Mesendoderm (in vitro differentiated cells): ENCODE results near the gene PRKCG.

Source experiments
- DNase-seq: peaks from one replicate; pipeline ENCODE4 v3.0.0; 2013
- H2AK5ac ChIP-seq: 2 replicates; pipeline ENCODE4 v1.6.1; 2013; ENCODE audit warnings: low read length, inconsistent platforms
- H2BK120ac ChIP-seq: 2 replicates; pipeline ENCODE4 v1.6.1; 2013; ENCODE audit warnings: low read depth, mild to moderate bottlenecking, low read length, moderate library complexity, mixed read lengths
- H2BK15ac ChIP-seq: replicated peaks from 2 replicates; pipeline ENCODE4 v1.6.1; 2013; ENCODE audit warnings: low read depth, mild to moderate bottlenecking, moderate library complexity
- H2BK5ac ChIP-seq: 2 replicates; pipeline ENCODE4 v1.6.1; 2013; ENCODE audit warnings: low read length, inconsistent platforms
- H3K18ac ChIP-seq: 2 replicates; pipeline ENCODE4 v1.6.1; 2013; ENCODE audit warnings: mild to moderate bottlenecking, low read length, mixed read lengths
- H3K23ac ChIP-seq: one replicate; pipeline ENCODE4 v1.6.1; 2013; ENCODE audit warnings: low read length
- H3K27ac ChIP-seq: 2 replicates; pipeline ENCODE4 v1.5.1; 2013; ENCODE audit warnings: low read depth, mild to moderate bottlenecking, inconsistent platforms, low read length, moderate library complexity
- H3K27me3 ChIP-seq: 2 replicates; pipeline ENCODE4 v1.6.1; 2013; ENCODE audit warnings: low read length, control low read depth, mild to moderate bottlenecking, inconsistent platforms; ENCODE audit not compliant: insufficient read depth, poor library complexity
- H3K36me3 ChIP-seq: 2 replicates; pipeline ENCODE4 v1.6.1; 2013; ENCODE audit warnings: low read length, inconsistent platforms; ENCODE audit not compliant: control insufficient read depth, insufficient read depth
- H3K4ac ChIP-seq: one replicate; pipeline ENCODE4 v1.6.1; 2013; ENCODE audit warnings: low read depth, mild to moderate bottlenecking, low read length, moderate library complexity
- H3K4me1 ChIP-seq: 2 replicates; pipeline ENCODE4 v1.6.1; 2013; ENCODE audit warnings: low read depth, low read length, inconsistent platforms; ENCODE audit not compliant: control insufficient read depth
- H3K4me2 ChIP-seq: 2 replicates; pipeline ENCODE4 v1.6.1; 2013; ENCODE audit warnings: low read length
- H3K4me3 ChIP-seq: 2 replicates; pipeline ENCODE4 v1.5.1; 2013; ENCODE audit warnings: mild to moderate bottlenecking, low read length
- H3K56ac ChIP-seq: one replicate; pipeline ENCODE4 v1.6.1; 2013; ENCODE audit warnings: low read length
- H3K79me1 ChIP-seq: 2 replicates; pipeline ENCODE4 v1.6.1; 2013; ENCODE audit warnings: low read length, inconsistent platforms
- H3K79me2 ChIP-seq: 2 replicates; pipeline ENCODE4 v1.6.1; 2013; ENCODE audit warnings: mild to moderate bottlenecking, low read length; ENCODE audit not compliant: control insufficient read depth, insufficient read depth
- H3K9ac ChIP-seq: 2 replicates; pipeline ENCODE4 v1.6.1; 2013; ENCODE audit warnings: low read length, inconsistent platforms
- H4K5ac ChIP-seq: one replicate; pipeline ENCODE4 v1.6.1; 2013; ENCODE audit warnings: low read length
- H4K8ac ChIP-seq: one replicate; pipeline ENCODE4 v1.6.1; 2013; ENCODE audit warnings: low read depth, mild to moderate bottlenecking, control low read depth, low read length, moderate library complexity
- WGBS: extraction: QIAGEN DNeasy Blood & Tissue Kit; methylation state at CpG from one replicate; pipeline ENCODE4 v1.1.7; 2013; ENCODE audit warnings: low lambda C conversion rate, missing lambda C conversion rate; ENCODE audit not compliant: insufficient coverage; ENCODE audit errors: extremely low coverage; 5-methylcytosine and 5-hydroxymethylcytosine counted together

PRKCG gene

DNA sequence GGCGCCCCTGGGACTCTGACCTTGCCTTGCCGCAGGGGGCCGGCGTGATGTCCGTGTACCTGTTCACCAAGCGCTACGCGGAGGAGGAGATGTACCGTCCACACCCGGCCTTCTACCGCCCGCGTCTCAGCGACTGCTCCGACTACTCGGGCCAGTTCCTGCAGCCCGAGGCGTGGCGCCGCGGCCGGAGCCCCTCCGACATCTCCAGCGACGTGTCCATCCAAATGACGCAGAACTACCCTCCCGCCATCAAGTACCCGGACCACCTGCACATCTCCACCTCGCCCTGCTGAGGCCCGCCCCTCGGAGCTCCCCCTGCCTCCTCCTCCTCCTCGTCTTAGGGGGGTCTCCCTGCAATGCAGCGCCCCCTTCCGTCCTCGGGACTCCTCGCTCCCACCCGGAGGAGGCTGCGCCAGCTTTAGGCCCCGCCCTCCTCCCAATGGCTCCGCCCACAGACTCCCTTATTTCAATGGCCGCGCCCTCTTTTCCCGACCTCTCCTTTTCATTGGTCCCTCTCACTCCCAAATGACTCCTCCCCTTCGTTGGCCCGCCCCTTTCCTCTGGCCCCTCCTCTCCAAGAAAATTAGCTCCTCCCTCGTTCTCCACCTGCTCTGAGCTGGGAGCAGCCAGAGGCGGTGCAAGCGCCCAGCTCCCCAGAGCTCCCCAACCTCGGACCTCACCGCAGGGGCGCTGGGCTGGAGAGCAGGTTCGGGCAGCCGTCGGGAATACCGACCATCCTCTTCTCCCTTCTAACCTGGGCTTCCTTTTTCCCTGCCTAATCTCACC, 60.2 kb downstream of the PRKCG start:
- H4K5ac ChIP-seq = no peak overlapping the region
- H3K36me3 ChIP-seq = no peaks in the 10 kb centered on the region
- WGBS = no CpG with 5 or more reads among the region's 55 CpGs
- no peaks in the 10 kb centered on the region for H3K27me3 ChIP-seq
- no peak overlapping the region for H2BK120ac ChIP-seq
- peak overlapping the region; percentile 29 for H3K4me3 ChIP-seq
- no peak overlapping the region for H2AK5ac ChIP-seq
- H3K79me2 ChIP-seq = no peaks in the 10 kb centered on the region
- H2BK15ac ChIP-seq = no peak overlapping the region
- H3K27ac ChIP-seq = no peak overlapping the region
- H2BK5ac ChIP-seq = no peak overlapping the region
- peak; percentile 96 for DNase-seq
- no peaks in the 10 kb centered on the region for H3K79me1 ChIP-seq
- H3K18ac ChIP-seq = no peak overlapping the region
- H4K8ac ChIP-seq = no peak overlapping the region
- peak overlapping the region; percentile 45 for H3K23ac ChIP-seq
- no peaks in the 10 kb centered on the region for H3K4me1 ChIP-seq
- peak overlapping the region; percentile 81 for H3K56ac ChIP-seq
- no peak overlapping the region for H3K4ac ChIP-seq
- H3K9ac ChIP-seq = peak overlapping the region; percentile 56
- peak overlapping the region; percentile 87 for H3K4me2 ChIP-seq

DNA sequence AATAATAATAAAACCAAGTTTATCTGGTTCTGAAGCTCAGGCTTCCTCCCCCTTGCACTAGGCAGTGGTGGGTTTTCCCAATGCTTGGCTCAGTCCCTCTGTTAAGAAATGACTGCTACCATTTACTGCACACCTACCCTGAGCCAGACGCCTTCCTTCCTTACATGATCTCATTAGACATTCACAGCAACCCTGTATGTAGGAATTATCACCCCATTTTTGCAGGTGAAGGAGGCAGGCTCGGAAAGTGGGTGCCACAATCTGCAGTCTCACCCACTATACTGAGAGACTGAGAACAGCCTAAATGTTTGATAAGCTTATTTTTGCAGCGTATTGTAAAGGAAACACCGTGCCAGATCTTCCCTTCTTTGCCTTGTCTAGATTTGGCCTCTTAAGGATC, 62.4 kb downstream of the PRKCG start:
- Histone ChIP-seq H4K8ac (no peak overlapping the region), H2BK120ac (no peak overlapping the region), H3K4me2 (no peak overlapping the region), H3K56ac (no peak overlapping the region), H2AK5ac (no peak overlapping the region), H3K23ac (no peak overlapping the region), H2BK5ac (no peak overlapping the region), H3K27me3 (no peaks in the 10 kb centered on the region), H3K36me3 (no peaks in the 10 kb centered on the region), H4K5ac (no peak overlapping the region), H3K9ac (no peak overlapping the region), H3K4me1 (no peaks in the 10 kb centered on the region), H3K27ac (no peak overlapping the region), H3K79me2 (no peaks in the 10 kb centered on the region), H3K18ac (no peak overlapping the region), H3K4me3 (no peak overlapping the region), H2BK15ac (no peak overlapping the region), H3K79me1 (no peaks in the 10 kb centered on the region), H3K4ac (no peak overlapping the region)
- no peak for DNase-seq
- no CpG with 5 or more reads among the region's 4 CpGs for WGBS

DNA sequence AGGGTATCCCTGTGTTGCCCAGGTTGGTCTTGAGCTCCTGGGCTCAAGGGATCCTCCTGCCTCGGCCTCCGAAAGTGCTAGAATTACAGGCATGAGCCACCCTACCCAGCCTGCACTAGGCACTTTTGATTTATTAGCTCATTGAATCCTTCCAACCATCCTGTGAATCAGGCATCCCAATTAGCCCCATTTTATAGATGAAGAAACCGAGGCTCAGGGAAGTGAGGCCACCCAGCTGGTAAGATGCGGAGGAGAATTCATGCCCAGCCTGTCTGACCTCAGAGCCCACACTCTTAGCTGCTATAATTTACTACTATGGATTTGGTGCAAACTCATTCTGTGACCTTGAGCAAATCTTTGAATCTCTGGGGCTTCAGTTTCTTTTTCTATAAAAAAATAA, 62.9 kb downstream of the PRKCG start:
- no peak overlapping the region for H2BK120ac ChIP-seq
- no peak overlapping the region for H3K18ac ChIP-seq
- H3K23ac ChIP-seq = no peak overlapping the region
- H3K9ac ChIP-seq = no peak overlapping the region
- no peaks in the 10 kb centered on the region for H3K4me1 ChIP-seq
- H3K36me3 ChIP-seq = no peaks in the 10 kb centered on the region
- H4K8ac ChIP-seq = no peak overlapping the region
- no peak overlapping the region for H3K4ac ChIP-seq
- H4K5ac ChIP-seq = no peak overlapping the region
- WGBS = no CpG with 5 or more reads among the region's 4 CpGs
- no peaks in the 10 kb centered on the region for H3K27me3 ChIP-seq
- H2AK5ac ChIP-seq = no peak overlapping the region
- H3K79me2 ChIP-seq = no peaks in the 10 kb centered on the region
- no peak for DNase-seq
- no peak overlapping the region for H3K4me2 ChIP-seq
- no peak overlapping the region for H3K4me3 ChIP-seq
- H2BK15ac ChIP-seq = no peak overlapping the region
- H3K79me1 ChIP-seq = no peaks in the 10 kb centered on the region
- no peak overlapping the region for H3K27ac ChIP-seq
- no peak overlapping the region for H2BK5ac ChIP-seq
- H3K56ac ChIP-seq = no peak overlapping the region

DNA sequence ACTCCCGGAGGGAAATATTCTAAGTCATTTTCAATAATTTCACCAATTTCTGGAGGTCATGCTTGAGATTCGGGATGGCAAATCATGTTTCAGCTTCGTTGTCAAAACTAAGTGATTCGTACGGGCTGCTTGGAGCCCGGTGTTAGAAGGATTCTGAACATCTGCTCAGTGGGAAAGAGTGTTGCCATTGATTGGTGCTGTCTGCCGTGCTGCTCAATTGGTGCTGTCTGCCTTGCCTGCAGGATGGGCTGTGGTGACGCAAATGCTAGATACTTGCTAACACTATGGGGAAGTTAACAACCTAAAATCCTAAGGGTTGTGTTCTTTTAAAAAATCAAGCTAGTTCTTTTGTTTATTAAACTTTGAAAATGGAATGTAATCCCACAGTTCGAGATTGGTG, 63.4 kb downstream of the PRKCG start:
- DNase-seq = peak; percentile 77
- Histone ChIP-seq H3K79me2 (no peaks in the 10 kb centered on the region), H2BK120ac (no peak overlapping the region), H3K4me2 (no peak overlapping the region), H3K27me3 (no peaks in the 10 kb centered on the region), H3K23ac (no peak overlapping the region), H3K79me1 (no peaks in the 10 kb centered on the region), H3K36me3 (no peaks in the 10 kb centered on the region), H3K27ac (no peak overlapping the region), H3K56ac (no peak overlapping the region), H4K5ac (no peak overlapping the region), H3K18ac (no peak overlapping the region), H2BK15ac (no peak overlapping the region), H3K4ac (no peak overlapping the region), H2AK5ac (no peak overlapping the region), H3K4me1 (no peaks in the 10 kb centered on the region), H2BK5ac (no peak overlapping the region), H3K9ac (no peak overlapping the region), H3K4me3 (no peak overlapping the region), H4K8ac (no peak overlapping the region)
- WGBS = no CpG with 5 or more reads among the region's 9 CpGs

DNA sequence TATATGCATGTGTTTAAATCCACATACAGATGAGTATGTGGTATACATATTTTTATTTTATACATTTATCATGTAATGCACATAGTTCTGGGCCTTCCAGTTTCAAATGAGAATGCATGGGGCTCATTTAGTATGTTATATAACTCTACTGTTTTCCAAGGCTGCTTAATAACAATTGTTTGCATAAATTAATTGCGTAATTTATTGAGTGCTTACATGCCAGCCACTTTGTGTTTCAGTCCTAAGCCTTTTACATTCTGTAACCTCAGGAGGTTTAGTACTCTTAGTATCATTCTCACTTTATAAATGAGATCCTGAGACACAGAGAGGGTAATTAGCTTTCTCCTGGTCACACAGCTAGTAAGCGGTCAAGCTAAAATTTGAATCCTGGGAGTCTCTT, 64.0 kb downstream of the PRKCG start:
- Histone ChIP-seq H3K4me2 (no peak overlapping the region), H2AK5ac (no peak overlapping the region), H2BK15ac (no peak overlapping the region), H3K56ac (no peak overlapping the region), H3K79me1 (no peaks in the 10 kb centered on the region), H2BK120ac (no peak overlapping the region), H2BK5ac (no peak overlapping the region), H3K18ac (no peak overlapping the region), H3K4me3 (no peak overlapping the region), H3K4ac (no peak overlapping the region), H3K4me1 (no peaks in the 10 kb centered on the region), H3K23ac (no peak overlapping the region), H3K27ac (no peak overlapping the region), H4K5ac (no peak overlapping the region), H3K36me3 (no peaks in the 10 kb centered on the region), H3K27me3 (no peaks in the 10 kb centered on the region), H4K8ac (no peak overlapping the region), H3K79me2 (no peaks in the 10 kb centered on the region), H3K9ac (no peak overlapping the region)
- DNase-seq = no peak
- WGBS = no CpG with 5 or more reads among the region's 2 CpGs

DNA sequence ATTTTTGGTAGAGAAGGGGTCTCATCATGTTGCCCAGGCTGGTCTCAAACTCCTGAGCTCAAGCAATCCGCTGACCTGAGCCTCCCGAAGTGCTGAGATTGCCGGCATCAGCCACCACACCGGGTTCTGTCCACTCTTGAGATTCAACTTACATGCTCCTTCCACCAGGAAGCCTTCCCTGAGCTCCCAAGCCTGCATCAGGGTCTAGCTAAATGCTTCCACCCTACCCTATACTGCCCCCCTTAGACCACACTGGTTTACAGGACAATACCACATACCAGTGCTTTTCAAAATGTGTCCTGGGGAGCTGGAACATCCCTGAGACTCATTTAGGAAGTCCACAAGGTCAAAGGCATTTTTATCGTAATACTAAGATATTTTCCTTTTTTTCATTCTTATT, 65.6 kb downstream of the PRKCG start:
- WGBS = no CpG with 5 or more reads among the region's 5 CpGs
- no peak overlapping the region for H2BK5ac ChIP-seq
- H4K5ac ChIP-seq = no peak overlapping the region
- H3K27ac ChIP-seq = no peak overlapping the region
- no peaks in the 10 kb centered on the region for H3K79me2 ChIP-seq
- no peak overlapping the region for H2BK15ac ChIP-seq
- H3K9ac ChIP-seq = no peak overlapping the region
- H3K4me2 ChIP-seq = no peak overlapping the region
- no peak overlapping the region for H4K8ac ChIP-seq
- no peak overlapping the region for H3K4ac ChIP-seq
- no peak overlapping the region for H3K56ac ChIP-seq
- H3K4me1 ChIP-seq = no peaks in the 10 kb centered on the region
- no peak overlapping the region for H2AK5ac ChIP-seq
- H3K4me3 ChIP-seq = no peak overlapping the region
- H3K18ac ChIP-seq = no peak overlapping the region
- no peaks in the 10 kb centered on the region for H3K79me1 ChIP-seq
- no peak overlapping the region for H2BK120ac ChIP-seq
- H3K27me3 ChIP-seq = no peaks in the 10 kb centered on the region
- DNase-seq = peak; percentile 88
- H3K36me3 ChIP-seq = no peaks in the 10 kb centered on the region
- H3K23ac ChIP-seq = no peak overlapping the region
